Measurements from ENCODE around the gene FNDC4. TPM values are rescaled to one million over a fixed set of nuclear protein-coding genes. Genes with fewer than 3 reads are reported as not detected.
"Not testable (repeated sequence)": the region's sequence is repeated elsewhere in the genome, so short reads cannot be mapped to it uniquely, and the experiment has no call there.

FNDC4 gene, protein sequence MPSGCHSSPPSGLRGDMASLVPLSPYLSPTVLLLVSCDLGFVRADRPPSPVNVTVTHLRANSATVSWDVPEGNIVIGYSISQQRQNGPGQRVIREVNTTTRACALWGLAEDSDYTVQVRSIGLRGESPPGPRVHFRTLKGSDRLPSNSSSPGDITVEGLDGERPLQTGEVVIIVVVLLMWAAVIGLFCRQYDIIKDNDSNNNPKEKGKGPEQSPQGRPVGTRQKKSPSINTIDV
- total RNA-seq: 2.9 TPM
- long read RNA-seq, partial matches to known transcripts: 0 of 4 reads
- long read RNA-seq, other reads (novel, unspliced or antisense): 0 of 4 reads

DNA sequence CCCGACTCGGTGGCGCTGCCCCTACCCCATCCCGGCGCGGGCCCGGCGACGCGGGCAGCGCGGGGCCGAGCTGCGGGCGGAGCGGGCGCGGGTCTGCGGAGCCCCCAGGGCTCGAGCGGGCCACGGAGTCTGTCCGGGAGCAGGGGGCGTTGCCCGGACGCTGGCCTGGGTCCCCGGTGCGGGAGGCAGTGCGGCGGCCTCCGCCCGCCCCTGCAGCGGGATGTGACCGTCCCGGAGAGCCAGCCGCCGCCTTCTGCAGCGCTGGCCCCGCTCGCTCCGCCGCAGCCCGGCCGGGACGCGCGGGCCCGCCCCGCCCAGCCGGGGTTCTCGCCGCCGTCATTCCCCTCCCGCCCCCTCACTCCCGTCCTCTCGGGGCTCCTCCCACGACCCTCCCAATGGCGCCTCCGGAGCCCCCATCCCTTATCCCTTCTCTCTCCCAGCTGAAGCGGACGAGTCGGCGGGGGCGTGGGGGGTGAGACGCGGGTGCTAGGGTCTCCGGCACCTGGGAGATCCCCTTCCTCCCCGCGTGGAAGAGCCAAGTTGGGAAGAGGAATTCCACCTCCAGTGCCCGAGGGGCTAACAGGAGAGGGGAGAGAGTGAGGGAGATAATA, at the start of gene FNDC4:
TSS of gene FNDC4 (minus strand) at position 257 of the 611 bp plus-strand sequence. CDS start 521 bp downstream, outside the sequence.
- intact Hi-C loops (cut with DNase I): loop anchor here (5.0 kb wide), 1 partner anchor 87 kb away; the partner anchor contains the start of gene ZNF512
- no peak for DNase-seq (ENCODE audit: missing footprints)
- peak; percentile 55 for ATAC-seq

DNA sequence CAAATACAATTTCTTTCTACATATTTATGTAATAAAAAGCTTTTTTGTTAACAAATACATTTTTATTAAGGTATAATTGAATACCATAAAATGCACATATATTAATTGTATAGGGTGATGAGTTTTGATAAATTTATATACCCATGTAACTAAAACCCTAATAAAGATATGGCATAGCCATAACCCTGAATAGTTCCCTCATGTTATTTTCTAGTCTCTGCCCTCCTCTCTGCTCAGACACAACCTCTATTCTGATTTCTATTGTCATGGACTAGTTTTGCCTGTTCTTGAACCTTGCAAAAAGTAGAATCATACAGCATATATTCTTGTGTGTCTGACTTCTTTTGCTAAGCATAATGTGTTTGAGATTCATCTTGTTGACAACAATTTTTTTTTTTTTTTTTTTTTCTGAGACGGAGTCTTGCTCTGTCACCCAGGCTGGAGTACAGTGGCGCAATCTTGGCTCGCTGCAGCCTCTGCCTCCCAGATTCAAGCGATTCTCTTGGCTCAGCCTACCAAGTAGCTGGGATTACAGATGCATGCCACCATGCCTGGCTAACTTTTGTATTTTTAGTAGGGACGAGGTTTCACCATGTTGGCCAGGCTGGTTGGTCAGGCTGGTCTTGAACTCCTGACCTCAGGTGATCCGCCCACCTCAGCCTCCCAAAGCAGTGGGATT, 49.3 kb upstream of the FNDC4 start:
- DNase-seq (ENCODE audit: missing footprints): no peak
- ATAC-seq: no peak
- intact Hi-C loops (cut with DNase I): no loop called here

DNA sequence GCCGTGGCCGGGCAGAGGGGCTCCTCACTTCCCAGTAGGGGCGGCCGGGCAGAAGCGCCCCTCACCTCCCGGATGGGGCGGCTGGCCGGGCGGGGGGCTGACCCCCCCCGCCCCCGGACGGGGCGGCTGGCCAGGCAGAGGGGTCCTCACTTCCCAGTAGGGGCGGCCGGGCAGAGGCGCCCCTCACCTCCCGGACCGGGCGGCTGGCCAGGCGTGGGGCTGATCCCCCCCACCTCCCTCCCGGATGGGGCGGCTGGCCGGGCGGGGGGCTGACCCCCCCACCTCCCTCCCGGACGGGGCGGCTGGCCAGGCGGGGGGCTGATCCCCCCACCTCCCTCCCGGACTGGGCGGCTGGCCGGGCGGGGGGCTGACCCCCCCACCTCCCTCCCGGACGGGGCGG, 44.6 kb upstream of the FNDC4 start:
- DNase-seq (ENCODE audit: missing footprints); intact Hi-C loops (cut with DNase I): not testable (repeated sequence)

DNA sequence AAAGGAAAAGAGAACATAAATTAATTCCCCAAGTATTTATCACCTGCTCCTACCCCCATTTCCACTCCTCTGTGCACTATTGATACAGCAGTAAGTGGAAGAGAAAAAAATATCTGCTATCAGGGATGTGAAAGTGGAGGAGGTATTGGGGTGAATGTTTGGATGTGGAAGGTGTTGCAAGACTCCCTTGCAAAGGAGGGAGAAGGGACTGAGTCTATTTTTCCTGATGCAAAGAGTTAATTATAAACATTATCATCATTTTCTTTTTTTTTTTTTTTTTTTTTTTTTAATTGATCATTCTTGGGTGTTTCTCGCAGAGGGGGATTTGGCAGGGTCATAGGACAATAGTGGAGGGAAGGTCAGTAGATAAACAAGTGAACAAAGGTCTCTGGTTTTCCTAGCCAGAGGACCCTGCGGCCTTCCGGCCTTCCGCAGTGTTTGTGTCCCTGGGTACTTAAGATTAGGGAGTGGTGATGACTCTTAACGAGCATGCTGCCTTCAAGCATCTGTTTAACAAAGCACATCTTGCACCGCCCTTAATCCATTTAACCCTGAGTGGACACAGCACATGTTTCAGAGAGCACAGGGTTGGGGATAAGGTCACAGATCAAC, 43.9 kb upstream of the FNDC4 start:
- ATAC-seq; intact Hi-C loops (cut with DNase I); DNase-seq (ENCODE audit: missing footprints): not testable (repeated sequence)

More for the DNA sequence above, 44.6 kb upstream of the FNDC4 start:
- ATAC-seq: not testable (repeated sequence)

GRCh38 chr2:27537287-27537686, 42.3 kb upstream of the FNDC4 start:
- intact Hi-C loops (cut with DNase I): no loop called here
- no peak for ATAC-seq
- DNase-seq (ENCODE audit: missing footprints): no peak

DNA sequence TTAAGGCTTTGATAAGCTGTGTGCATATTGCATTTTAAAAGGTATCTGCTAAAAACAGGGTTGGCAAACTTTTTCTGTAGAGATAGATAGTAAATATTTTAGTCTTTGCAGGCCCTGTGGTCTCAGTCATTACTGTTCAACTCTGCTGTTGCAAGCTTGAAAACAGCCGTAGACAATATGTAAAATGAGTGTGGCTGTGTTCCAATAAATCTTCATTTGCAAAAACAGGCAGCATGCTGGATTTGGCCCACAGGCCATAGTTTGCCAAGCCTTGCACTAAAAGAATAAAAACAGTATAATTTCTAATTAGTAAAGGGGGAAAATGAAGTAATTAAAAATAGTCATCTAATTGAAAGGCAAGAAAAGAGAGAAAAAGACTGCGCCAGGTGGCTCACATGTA, 37.0 kb upstream of the FNDC4 start:
- DNase-seq (ENCODE audit: missing footprints) (no peak), ATAC-seq (no peak)
- intact Hi-C loops (cut with DNase I): no loop called here

DNA sequence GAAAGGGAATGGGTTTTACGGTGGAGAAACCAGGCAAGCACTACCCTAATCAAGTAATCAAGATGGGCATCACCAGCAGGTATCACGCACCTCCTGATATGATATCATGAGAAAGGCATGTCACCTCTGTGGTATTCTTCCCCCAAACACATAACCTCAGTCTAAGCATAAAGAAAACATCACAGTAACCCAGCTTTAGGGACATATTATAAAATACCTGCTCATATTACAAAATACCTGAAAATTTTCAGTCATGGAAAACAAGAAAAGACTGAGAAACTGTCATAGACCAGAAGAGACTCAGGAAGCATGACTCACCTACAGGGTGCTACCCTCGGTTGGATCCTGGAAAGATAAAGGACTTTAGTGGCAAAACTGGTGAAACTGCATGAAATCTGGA, 32.2 kb upstream of the FNDC4 start:
- intact Hi-C loops (cut with DNase I): no loop called here
- no peak for ATAC-seq
- DNase-seq (ENCODE audit: missing footprints): no peak

DNA sequence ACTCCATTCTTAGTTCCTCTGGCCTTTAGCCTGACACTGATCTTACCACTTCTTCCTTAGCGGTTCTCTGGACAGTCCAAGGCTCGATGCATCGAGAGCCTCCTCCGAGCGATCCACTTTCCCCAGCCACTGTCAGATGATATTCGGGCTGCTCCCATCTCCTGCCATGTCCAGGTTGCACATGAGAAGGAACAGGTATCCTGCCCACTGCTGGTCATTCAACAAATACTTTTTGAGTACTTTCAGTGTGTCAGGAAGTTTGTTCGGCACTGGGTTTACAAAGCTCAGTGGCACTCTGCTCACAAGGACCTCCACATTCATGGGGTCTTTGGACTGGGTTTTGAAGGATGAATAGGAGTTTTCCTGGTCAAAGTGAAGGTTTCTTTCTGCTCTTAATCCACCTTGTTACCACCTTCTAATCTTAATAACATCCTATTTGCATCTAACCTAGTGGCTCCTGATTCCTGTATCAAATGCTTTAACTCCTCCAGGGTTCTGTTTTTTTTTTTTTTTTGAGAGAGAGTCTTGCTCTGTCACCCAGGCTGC, 27.5 kb upstream of the FNDC4 start:
- DNase-seq (ENCODE audit: missing footprints) (no peak), ATAC-seq (no peak)
- intact Hi-C loops (cut with DNase I): no loop called here

GRCh38 chr2:27520316-27520715, 25.3 kb upstream of the FNDC4 start:
- ATAC-seq (no peak), DNase-seq (ENCODE audit: missing footprints) (no peak)
- intact Hi-C loops (cut with DNase I): no loop called here

- no peak for DNase-seq (ENCODE audit: missing footprints)
- ATAC-seq: no peak
- intact Hi-C loops (cut with DNase I): no loop called here
Observed at GRCh38 chr2:27518782-27519113, 23.7 kb upstream of the FNDC4 start.

DNA sequence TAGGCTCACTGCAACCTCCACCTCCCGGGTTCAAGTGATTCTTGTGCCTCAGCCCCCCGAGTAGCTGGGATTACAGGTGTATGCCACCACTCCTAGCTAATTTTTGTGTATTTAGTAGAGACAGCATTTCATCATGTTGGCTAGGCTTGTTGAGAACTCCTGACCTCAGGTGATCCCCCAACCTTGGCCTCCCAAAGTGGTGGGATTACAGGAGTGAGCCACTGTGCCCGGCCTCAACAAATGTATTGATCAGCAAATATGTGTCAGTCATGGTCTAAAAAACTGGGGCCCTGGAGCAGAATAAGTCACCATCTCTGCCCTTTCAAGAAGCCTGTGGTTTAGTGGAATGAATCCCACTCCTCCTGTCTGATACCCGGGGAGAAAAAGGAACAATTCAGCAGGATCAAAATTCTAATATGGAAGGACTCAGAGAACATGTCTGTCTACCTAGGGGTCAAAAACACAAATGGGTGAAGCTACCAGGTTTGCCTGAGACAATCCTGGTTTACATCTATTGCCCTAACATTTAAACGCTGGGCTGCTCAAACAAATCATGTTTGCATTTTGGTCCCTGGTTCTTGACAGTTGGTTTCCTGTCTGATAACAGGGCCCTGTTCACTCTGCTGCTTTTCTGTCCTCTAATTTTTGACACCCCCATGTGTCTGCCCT, 23.2 kb upstream of the FNDC4 start:
- no peak for ATAC-seq

GRCh38 chr2:27509326-27509725, 14.3 kb upstream of the FNDC4 start:
- no peak for ATAC-seq
- intact Hi-C loops (cut with DNase I): no loop called here

More for the DNA sequence above, 23.2 kb upstream of the FNDC4 start:
- no peak for DNase-seq (ENCODE audit: missing footprints)
- intact Hi-C loops (cut with DNase I): no loop called here

DNA sequence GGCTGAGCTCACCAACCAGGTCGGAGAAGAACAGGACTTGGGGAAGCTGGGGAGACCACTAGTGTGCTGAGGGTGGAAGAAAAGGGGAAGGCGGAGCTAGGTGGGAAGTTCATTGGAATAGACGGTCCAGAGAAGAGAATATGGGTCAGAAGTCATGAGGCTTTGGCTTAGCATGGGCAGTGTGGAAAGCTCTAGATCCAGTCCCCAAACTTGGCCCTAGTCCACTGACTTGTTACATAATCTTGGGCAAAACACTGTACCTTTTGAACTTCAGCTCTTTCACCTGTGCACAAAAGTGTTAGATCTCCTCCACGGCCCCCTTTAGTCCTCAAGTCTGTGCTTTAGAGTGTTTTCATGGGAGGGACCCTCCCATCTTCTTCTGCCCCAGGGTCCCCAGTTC, 12.3 kb upstream of the FNDC4 start:
- intact Hi-C loops (cut with DNase I): no loop called here
- ATAC-seq (no peak), DNase-seq (ENCODE audit: missing footprints) (no peak)

More at GRCh38 chr2:27509326-27509725, 14.3 kb upstream of the FNDC4 start:
- DNase-seq (ENCODE audit: missing footprints): no peak

DNA sequence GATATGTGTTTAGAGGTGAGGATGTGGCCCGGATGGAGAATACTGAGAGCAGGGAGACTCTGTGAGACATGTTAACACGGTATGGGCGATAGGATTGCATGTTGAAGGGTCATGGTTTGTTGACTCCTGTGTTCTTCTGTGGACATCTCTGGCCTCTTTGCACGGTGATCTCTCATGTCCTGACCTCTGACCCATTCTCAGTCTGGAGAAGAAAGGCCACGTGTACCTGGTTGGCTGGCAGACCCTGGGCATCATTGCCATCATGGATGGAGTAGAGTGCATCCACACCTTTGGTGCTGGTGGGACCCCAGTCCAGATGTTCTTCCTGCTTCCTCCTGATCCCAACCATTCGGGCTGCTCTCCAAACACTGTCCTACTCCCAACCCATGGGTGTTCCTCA, 11.6 kb upstream of the FNDC4 start:
- intact Hi-C loops (cut with DNase I): no loop called here
- DNase-seq (ENCODE audit: missing footprints): no peak
- ATAC-seq: no peak

- DNase-seq (ENCODE audit: missing footprints) (no peak), ATAC-seq (no peak)
- intact Hi-C loops (cut with DNase I): no loop called here
Observed at GRCh38 chr2:27502142-27502541, 7.1 kb upstream of the FNDC4 start.

GRCh38 chr2:27501042-27501441, 6.0 kb upstream of the FNDC4 start:
- intact Hi-C loops (cut with DNase I): no loop called here

DNA sequence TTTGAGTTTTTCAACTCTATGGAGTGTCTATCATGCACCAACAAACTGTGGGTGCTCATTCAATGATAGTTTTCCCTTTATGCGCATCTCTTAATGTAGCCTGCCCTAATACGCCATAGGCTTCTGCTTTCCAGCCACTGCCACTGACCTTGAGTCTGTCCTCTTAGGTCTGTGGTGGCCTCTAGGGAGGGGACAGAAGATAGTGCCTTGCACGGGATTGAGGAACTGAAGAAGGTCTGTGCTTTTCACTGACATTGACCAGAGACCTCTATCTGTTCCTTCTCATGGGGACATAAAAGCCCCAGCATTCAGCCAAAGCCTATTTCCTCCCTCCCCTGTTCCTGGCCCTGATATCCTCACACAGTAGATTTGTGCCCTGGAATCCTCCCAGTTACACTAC, 4.0 kb upstream of the FNDC4 start:
- DNase-seq (ENCODE audit: missing footprints): no peak
- no peak for ATAC-seq
- intact Hi-C loops (cut with DNase I): no loop called here

More at GRCh38 chr2:27501042-27501441, 6.0 kb upstream of the FNDC4 start:
- DNase-seq (ENCODE audit: missing footprints) (no peak), ATAC-seq (no peak)

- intact Hi-C loops (cut with DNase I): no loop called here
- ATAC-seq: no peak
- no peak for DNase-seq (ENCODE audit: missing footprints)
Observed at GRCh38 chr2:27497288-27497627, 2.3 kb upstream of the FNDC4 start.

Data from Right ventricle myocardium inferior (tissue), 1 donor.